HFFc6 (cell line): Measurements from ENCODE around the gene CENPP. TPM values are rescaled to one million over a fixed set of nuclear protein-coding genes. Genes with fewer than 3 reads are reported as not detected.

ENCODE experiments used
- DNase-seq: peaks from one replicate; pipeline ENCODE4 v3.0.0-alpha.2; 2018
- H3K27ac Mint-ChIP-seq: 2 replicates; pipeline ENCODE4 v1.8.0; 2020; ENCODE audit warnings: mild to moderate bottlenecking, mixed read lengths
- H3K27me3 Mint-ChIP-seq: 2 replicates; pipeline ENCODE4 v1.8.0; 2021; ENCODE audit warnings: mild to moderate bottlenecking, moderate library complexity, mixed read lengths; ENCODE audit not compliant: insufficient read depth
- H3K36me3 Mint-ChIP-seq: 2 replicates; pipeline ENCODE4 v1.8.0; 2021; ENCODE audit warnings: low read depth, mixed read lengths
- H3K4me1 Mint-ChIP-seq: 2 replicates; pipeline ENCODE4 v1.8.0; 2020; ENCODE audit warnings: low read depth, mixed read lengths
- H3K4me3 Mint-ChIP-seq: 2 replicates; pipeline ENCODE4 v1.8.0; 2020; ENCODE audit warnings: mild to moderate bottlenecking, moderate library complexity, mixed read lengths
- H3K9me3 Mint-ChIP-seq: 2 replicates; pipeline ENCODE4 v1.8.0; 2020; ENCODE audit warnings: mild to moderate bottlenecking, mixed read lengths
- total RNA-seq, 6 experiments: library from RNA; stranded (reverse); fragmentation: NEBNext Ultra II Directional; extraction: Animal tissue kit (Norgen Biotek cat#: 25700); gene quantifications; 2 replicates in 1 of 6; 3 replicates in 5 of 6; pipeline ENCODE4 v1.2.3, GENCODE V29; 2021
- TF ChIP-seq, protein P1 (sequence below): fragments of 200-600 bp; sonication (generic); IDR thresholded peaks from 2 replicates; pipeline ENCODE4 v1.5.0; 2021; ENCODE audit warnings: antibody characterized with exemption, mild to moderate bottlenecking

CENPP gene
- total RNA-seq, 6 experiments from 2014 or later, result 3.0 to 7.0 (median 6.0) TPM

GRCh38 chr9:92595930-92596329, 270.2 kb downstream of the CENPP start:
- no peaks in the 10 kb centered on the region for H3K9me3 Mint-ChIP-seq
- no peak overlapping the region for H3K27ac Mint-ChIP-seq
- no peaks in the 10 kb centered on the region for H3K27me3 Mint-ChIP-seq
- no peaks in the 10 kb centered on the region for H3K36me3 Mint-ChIP-seq
- no peak for DNase-seq
- peaks cover 22% of the 10 kb centered on the region for H3K4me1 Mint-ChIP-seq
- TF ChIP-seq, protein P1, sequence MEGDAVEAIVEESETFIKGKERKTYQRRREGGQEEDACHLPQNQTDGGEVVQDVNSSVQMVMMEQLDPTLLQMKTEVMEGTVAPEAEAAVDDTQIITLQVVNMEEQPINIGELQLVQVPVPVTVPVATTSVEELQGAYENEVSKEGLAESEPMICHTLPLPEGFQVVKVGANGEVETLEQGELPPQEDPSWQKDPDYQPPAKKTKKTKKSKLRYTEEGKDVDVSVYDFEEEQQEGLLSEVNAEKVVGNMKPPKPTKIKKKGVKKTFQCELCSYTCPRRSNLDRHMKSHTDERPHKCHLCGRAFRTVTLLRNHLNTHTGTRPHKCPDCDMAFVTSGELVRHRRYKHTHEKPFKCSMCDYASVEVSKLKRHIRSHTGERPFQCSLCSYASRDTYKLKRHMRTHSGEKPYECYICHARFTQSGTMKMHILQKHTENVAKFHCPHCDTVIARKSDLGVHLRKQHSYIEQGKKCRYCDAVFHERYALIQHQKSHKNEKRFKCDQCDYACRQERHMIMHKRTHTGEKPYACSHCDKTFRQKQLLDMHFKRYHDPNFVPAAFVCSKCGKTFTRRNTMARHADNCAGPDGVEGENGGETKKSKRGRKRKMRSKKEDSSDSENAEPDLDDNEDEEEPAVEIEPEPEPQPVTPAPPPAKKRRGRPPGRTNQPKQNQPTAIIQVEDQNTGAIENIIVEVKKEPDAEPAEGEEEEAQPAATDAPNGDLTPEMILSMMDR, result no peak
- H3K4me3 Mint-ChIP-seq, result no peak overlapping the region

- Mint-ChIP-seq H3K36me3 (peaks cover 3% of the 10 kb centered on the region; the same call in 1 of the 2 replicates), H3K9me3 (peaks cover 2% of the 10 kb centered on the region; the same call in 1 of the 2 replicates), H3K4me1 (peaks cover 29% of the 10 kb centered on the region), H3K27ac (no peak overlapping the region), H3K27me3 (peaks cover 1% of the 10 kb centered on the region), H3K4me3 (no peak overlapping the region)
- TF ChIP-seq, protein P1, result no peak
- no peak for DNase-seq
Observed at GRCh38 chr9:92598382-92598781, 272.6 kb downstream of the CENPP start.

- peaks cover 10% of the 10 kb centered on the region for H3K9me3 Mint-ChIP-seq
- no peak overlapping the region for H3K4me3 Mint-ChIP-seq
- TF ChIP-seq, protein P1, result no peak
- H3K27me3 Mint-ChIP-seq, result peaks cover 4% of the 10 kb centered on the region
- H3K36me3 Mint-ChIP-seq, result peaks cover 16% of the 10 kb centered on the region
- no peak for DNase-seq
- H3K27ac Mint-ChIP-seq, result no peak overlapping the region
- H3K4me1 Mint-ChIP-seq, result peaks cover 29% of the 10 kb centered on the region
Observed at GRCh38 chr9:92599938-92600461, 274.2 kb downstream of the CENPP start.

DNA sequence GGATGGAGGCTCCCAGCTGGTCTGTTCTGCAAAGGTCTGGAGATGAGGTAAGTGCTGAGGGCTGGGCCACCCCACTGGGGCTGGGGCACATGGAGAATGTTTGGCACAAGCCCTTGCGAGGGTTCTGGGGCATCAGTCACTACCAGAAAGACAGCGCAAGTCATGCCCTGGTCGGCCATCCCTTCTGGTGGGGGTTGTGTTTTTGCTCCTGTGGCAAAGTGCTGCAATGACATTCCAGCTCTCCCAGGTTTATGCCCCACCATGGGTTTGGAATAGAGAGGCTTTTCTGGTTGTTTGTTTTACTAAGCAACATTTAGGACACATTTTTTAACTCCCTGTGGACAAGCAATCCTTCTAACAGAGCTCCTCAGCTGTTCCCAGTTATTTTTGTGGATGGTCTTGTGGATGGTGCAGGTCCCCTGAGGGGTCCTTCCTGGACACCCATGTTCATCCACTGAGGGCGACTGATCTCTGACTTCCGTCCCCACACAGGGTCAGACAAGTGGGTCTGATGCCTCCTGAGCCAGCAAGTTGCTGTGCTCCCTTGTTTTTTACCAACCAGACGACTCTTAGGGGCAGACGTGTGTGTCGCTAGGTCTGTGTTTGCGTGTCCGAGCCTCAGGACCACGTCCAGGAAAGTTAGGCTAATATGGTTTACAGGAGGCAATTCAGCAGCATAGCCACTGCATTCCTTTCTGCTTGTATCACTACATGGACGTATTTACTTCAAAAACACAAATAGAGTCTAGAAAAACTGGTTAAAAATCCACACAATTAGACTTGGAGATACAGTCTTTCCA, 274.9 kb downstream of the CENPP start:
- Mint-ChIP-seq H3K9me3 (peaks cover 10% of the 10 kb centered on the region), H3K4me3 (no peak overlapping the region), H3K36me3 (peaks cover 21% of the 10 kb centered on the region), H3K4me1 (peaks cover 29% of the 10 kb centered on the region), H3K27me3 (peaks cover 4% of the 10 kb centered on the region), H3K27ac (no peak overlapping the region)
- DNase-seq, result peak; percentile 11
- TF ChIP-seq, protein P1, result no peak

DNA sequence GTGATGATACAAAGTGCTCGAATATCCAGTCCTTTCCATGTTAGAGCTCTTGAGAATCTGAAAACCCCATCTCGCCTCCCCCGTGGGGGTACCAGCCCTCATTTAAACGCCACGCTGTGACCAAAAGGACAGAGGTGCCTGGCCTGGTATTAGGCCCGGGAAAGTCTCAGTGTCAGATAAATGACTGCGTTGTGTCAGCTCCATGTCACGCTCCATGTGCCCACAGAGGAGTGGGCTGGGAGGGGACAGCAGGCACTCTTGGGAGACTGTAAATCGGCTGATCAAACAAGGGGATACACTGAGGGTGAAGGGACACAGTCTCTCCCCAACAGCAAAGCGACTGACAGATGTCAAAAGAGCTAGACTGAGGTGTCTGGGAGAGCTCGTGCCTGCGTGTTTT, 275.7 kb downstream of the CENPP start:
- Mint-ChIP-seq H3K36me3 (peaks cover 21% of the 10 kb centered on the region), H3K4me1 (peaks cover 29% of the 10 kb centered on the region), H3K9me3 (peaks cover 10% of the 10 kb centered on the region), H3K4me3 (no peak overlapping the region), H3K27ac (no peak overlapping the region), H3K27me3 (peaks cover 4% of the 10 kb centered on the region)
- TF ChIP-seq, protein P1, result no peak
- DNase-seq, result no peak
